GM11168 (cell line): ENCODE data around the gene ZNF678.
"Not testable (repeated sequence)": the region's sequence is repeated elsewhere in the genome, so short reads cannot be mapped to it uniquely, and the experiment has no call there.

Experiments
- in situ Hi-C: fragments of 300-500 bp; cut with MboI; formaldehyde crosslinking; loops from one replicate; pipeline ENCODE4 v1.12.0; 2022; ENCODE audit warnings: low sequenced_read_pairs; ENCODE audit not compliant: unreplicated experiment

Gene ZNF678

GRCh38 chr1:227549892-227550291, 13.5 kb upstream of the ZNF678 start:
- in situ Hi-C loops: no loop called here

GRCh38 chr1:227551881-227552280, 11.5 kb upstream of the ZNF678 start:
- in situ Hi-C loops: not testable (repeated sequence)

- in situ Hi-C loops: no loop called here
Observed at GRCh38 chr1:227556288-227556687, 7.1 kb upstream of the ZNF678 start.

GRCh38 chr1:227557962-227558725, 5.2 kb upstream of the ZNF678 start:
- in situ Hi-C loops: no loop called here

GRCh38 chr1:227558732-227559262, 4.6 kb upstream of the ZNF678 start:
- in situ Hi-C loops: no loop called here

- in situ Hi-C loops: no loop called here
Observed at GRCh38 chr1:227559499-227559898, 3.9 kb upstream of the ZNF678 start.

- in situ Hi-C loops: no loop called here
Observed at GRCh38 chr1:227559926-227560325, 3.4 kb upstream of the ZNF678 start.

- in situ Hi-C loops: no loop called here
Observed at GRCh38 chr1:227560393-227561173, 2.8 kb upstream of the ZNF678 start.

GRCh38 chr1:227561241-227561907, 2.0 kb upstream of the ZNF678 start:
- in situ Hi-C loops: no loop called here

- in situ Hi-C loops: no loop called here
Observed at GRCh38 chr1:227562037-227562436, 1.3 kb upstream of the ZNF678 start.

GRCh38 chr1:227562933-227563323, 428 bp upstream of the ZNF678 start:
- in situ Hi-C loops: no loop called here

- in situ Hi-C loops: no loop called here
Observed at GRCh38 chr1:227567256-227567655, 3.9 kb downstream of the ZNF678 start.

- in situ Hi-C loops: no loop called here
Observed at GRCh38 chr1:227568593-227568992, 5.2 kb downstream of the ZNF678 start.

GRCh38 chr1:227572752-227573151, 9.4 kb downstream of the ZNF678 start:
- in situ Hi-C loops: no loop called here

- in situ Hi-C loops: no loop called here
Observed at GRCh38 chr1:227574926-227575325, 11.6 kb downstream of the ZNF678 start.

- in situ Hi-C loops: no loop called here
Observed at GRCh38 chr1:227576189-227576588, 12.8 kb downstream of the ZNF678 start.

- in situ Hi-C loops: no loop called here
Observed at GRCh38 chr1:227577500-227577899, 14.1 kb downstream of the ZNF678 start.

GRCh38 chr1:227583354-227583753, 20.0 kb downstream of the ZNF678 start:
- in situ Hi-C loops: no loop called here

- in situ Hi-C loops: no loop called here
Observed at GRCh38 chr1:227586733-227587132, 23.4 kb downstream of the ZNF678 start.

GRCh38 chr1:227587968-227588367, 24.6 kb downstream of the ZNF678 start:
- in situ Hi-C loops: no loop called here

- in situ Hi-C loops: not testable (repeated sequence)
Observed at GRCh38 chr1:227588769-227589168, 25.4 kb downstream of the ZNF678 start.
